ENCODE results near the gene HOXB3.

HOXB3 gene

DNA sequence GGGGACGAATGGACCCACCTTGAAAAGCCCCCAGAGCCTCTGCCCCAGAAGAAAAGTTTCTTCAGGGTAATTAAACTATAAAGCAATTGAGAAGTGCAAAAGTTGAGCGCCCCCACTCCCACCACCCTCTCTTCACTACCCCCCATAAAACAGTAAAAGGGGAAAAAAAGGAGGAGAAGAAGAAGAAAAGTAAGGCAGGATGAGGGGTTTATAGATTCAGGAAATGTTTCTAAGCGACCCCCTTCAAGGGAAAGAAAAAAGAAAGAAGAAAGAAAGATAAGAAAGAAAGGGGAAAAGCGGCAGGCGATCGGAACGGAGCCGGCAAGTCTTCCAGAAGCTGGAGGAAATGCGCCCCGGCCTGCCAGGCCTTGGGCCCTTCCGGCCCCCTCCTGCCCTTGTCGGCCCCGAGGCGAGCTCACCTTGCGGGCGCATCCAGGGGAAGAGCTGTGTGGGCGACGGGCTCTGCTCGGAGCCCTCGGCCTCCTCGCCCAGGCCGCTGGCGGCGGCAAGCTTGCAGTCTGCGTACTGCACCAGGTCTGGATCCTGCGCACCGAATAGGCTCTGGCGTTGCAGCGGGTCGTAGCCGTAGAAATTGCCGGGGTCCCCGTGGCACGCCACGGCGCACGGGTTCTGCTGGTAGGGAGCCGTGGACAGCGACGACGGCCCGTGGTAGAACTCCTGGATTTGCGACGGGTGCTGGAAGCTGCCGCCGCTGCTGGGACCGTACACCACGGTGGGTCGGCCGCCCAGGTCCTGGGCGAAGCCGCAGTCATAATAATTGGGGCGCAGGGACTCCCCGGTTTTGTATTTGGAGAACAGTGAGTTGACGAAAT, 24.0 kb upstream of the HOXB3 start:
- no peak for DNase-seq (ENCODE audit: extremely low read depth in 1 of 2, low read depth in 1 of 2)

DNA sequence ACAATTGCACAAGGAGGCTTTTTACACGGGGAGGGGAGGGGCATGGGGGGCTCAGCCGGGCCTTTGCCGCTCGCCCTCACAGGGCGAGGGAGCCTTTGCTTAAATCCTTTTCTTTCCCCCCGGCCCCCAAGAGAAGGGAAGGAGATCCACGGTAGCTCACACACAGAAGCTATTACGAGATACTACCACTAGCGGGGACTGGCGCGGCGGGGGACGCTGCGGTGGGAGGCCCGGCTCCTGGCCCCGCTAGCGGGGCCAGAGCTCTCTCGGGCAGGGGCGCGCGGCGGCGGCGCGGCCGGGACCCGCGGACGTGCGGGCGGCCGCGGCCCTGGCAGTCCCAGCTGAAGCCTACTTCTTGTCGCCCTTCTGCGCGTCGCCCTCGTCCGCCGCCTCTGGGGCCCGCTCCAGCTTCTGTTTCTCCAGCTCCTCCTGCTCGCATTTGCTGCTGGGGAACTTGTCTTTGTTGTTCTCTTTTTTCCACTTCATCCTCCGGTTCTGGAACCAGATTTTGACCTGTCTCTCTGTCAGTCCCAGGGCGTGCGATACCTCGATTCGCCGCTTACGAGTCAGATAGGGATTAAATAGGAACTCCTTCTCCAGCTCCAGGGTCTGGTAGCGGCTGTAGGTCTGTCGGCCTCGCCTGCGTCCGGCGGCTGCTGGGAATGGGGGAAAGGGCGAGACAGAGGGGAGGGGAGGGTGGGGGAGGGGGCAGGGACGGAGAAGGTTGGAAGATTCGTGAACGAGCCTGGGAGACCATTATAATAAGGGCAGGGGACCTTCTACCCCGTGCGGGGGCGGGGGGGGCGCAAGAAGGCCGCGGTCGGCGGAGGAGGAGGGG, 23.0 kb upstream of the HOXB3 start:
- no peak for DNase-seq (ENCODE audit: extremely low read depth in 1 of 2, low read depth in 1 of 2)

DNA sequence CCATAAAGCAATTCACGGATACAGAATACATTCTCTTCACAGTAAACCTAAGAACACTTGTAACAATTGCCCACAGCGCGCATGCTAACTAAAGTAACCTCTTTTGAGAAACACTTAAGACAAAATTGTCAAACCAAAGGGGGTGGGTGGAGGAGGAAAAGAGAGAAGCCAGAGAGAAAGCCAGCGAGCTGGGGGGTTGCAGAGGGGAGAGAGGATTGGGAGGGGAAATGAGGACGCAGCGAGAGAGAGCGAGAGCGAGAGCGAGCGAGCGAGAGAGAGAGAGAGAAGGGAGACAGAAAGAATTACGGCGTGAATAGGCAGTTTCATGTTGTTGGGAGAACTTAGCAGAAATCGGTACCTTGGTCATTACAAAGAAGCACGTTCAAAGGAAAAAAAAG, 22.4 kb upstream of the HOXB3 start:
- no peak for DNase-seq (ENCODE audit: extremely low read depth in 1 of 2, low read depth in 1 of 2)

DNA sequence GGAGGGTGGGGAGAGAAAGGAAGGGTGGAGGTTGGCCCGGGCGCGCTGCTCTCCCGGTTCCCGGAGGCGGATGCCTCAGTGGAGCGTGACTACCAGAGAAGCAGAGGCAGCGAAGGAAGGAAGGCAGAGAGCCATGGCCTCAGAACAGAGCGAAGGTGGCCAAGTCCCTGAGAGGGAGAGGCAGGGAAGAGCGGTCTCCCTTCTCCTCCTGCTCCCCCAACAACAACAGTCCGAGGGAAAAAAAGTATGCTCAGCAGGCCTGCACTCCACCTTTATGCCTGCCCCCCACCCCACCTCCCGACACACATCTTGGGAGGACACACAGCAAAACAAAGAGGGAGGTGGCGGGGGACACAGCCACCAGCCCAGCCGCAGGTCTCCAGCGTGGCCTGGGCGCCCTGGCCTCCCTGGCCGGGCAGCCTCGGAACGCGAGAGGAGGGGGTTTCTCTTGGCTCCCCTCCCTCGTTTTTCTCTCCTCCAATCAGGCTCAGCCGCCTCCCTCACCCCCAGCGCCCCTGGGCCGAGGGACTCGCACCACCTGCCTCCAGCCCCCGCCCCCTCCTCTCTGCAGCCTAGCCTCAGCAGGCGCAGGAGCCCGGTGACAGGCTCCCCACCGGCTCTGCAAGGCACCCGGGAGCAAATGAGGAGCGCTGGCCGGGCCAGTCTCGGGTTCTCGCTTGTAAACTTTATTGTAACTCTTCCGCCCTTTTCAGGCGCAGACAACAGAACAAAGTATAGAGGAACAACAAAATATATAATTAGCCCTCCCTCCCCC, 21.8 kb upstream of the HOXB3 start:
- DNase-seq (ENCODE audit: extremely low read depth in 1 of 2, low read depth in 1 of 2): no peak

DNA sequence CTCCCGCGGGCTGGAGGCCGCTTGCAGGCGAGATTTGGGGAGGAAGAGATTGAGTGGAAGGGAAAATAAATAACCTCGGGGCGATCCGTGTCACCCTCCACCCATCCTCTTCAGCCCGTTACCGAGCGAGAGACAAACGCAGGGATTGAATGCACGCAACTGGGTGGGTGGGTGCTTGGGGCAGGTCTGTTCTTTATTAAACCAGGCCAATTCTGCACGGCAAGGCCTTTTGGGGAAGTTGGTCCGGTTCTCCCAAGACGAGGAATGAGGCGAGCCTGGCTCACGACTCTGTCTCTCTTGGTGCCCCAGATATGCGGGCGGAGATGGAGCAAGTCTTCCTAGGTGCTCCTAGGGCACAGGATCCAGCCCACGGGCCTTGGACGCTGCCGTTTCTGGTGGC, 21.2 kb upstream of the HOXB3 start:
- DNase-seq (ENCODE audit: extremely low read depth in 1 of 2, low read depth in 1 of 2): no peak

DNA sequence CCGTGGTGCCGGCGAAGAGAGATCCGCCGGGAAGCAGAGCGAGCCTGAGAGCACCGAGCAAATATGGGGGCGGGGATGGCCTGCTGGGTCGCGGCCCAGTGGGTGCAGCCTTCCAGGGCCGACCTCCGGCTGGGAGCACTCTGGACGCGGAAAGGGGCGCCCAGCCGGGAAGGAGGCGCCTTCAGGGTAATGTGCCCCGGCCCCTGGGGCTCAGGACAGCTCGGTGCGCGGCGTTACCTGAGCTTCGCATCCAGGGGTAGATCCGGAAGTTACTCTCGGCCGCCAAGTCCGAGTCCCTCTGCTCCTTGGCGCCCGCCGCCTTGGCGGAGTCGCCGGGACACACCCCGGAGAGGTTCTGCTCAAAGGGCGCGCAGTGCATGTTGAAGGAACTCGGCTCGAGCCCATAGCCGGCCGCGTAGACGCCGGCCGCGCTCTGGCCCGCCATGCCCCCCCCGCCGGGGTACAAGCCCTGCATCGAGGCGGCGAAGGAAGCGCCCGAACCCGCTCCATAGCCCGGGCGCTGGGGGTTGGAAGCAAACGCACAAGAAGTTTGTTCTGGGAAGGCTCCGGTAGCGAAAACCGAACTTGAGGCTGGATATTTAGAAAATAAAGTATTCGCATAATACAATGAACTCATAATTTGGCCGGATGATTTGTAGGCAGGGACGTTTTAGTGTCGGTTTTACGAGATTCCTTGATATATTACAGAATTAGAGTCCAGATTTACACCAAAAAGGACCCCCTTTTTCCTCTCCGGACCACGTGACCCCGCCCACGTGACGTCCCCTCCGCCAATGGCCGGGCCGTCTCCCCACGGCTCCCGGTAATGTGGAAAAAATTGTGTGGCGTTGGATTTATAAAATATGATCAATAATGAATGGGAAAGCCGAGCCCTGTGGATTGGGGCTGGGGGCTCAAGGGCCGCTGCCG, 20.5 kb upstream of the HOXB3 start, which contains the start of gene HOXB7:
Gene HOXB7 (minus strand): TSS at position 736 of the 930 bp plus-strand sequence. CDS start 99 bp downstream, at position 637.
- DNase-seq (ENCODE audit: extremely low read depth in 1 of 2, low read depth in 1 of 2): peak in 1 of 2 donors; percentile 65

DNA sequence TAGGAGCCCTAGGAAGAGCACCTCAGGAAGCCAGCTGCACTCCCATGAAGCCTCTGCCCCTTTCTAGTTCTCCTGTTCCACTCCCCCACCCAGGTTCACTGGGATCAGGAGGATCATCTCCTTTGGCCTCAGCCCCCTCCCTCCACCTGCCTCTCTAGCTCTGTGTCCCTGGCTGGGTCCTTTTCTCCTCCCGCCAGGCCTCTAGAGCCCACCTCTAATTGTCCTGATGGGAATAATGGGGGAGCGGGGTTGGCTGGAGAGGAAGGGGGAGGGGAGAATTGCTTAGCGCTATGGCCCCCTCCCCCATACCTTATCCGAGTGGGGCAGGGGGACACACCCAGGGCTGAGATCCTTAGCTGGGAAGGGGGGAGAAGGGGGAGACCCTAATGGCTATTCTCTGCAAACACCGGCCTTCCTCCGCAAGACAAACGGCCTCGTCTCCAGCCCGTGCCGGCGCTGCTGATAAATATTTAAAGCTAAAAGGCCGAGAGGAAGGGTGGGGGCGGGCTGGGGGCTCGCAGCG, 19.8 kb upstream of the HOXB3 start:
- DNase-seq (ENCODE audit: extremely low read depth in 1 of 2, low read depth in 1 of 2): no peak

DNA sequence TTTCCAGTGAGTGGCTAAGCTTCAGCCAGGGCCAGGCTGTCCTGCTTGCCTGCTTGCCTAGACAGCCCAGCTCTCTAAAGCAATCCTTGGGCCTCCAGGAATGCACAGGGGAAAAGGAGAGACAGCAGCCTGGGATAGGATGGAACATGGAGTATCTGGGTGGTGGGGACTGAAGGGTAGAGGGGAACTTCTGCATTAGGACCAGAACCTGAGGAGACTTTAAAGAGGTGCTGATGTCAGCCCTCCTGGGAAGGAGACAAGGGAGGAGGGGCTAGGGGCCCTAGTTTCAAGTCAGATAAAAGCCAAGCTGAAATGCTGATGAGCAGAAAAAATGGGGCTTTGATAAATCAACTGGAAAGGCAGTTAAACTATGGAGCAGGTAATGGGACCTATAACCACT, 19.0 kb upstream of the HOXB3 start:
- no peak for DNase-seq (ENCODE audit: extremely low read depth in 1 of 2, low read depth in 1 of 2)

DNA sequence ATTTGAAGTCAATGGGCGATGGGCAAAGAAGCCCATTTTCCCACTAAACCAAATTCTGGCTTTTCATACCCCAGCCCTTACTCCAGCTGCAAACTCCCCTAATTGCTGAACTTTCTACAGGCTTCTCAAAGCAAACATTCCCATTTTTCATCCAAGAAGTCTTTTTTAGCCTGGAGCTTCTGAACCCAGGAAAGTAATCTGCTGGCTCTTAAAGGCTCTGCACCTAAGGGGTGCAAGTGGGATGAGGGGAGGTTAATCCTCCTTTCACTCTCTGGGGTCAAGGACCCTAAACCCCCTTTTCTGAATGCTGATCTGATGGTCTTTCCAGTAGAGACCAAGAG, 18.4 kb upstream of the HOXB3 start:
- no peak for DNase-seq (ENCODE audit: extremely low read depth in 1 of 2, low read depth in 1 of 2)

DNA sequence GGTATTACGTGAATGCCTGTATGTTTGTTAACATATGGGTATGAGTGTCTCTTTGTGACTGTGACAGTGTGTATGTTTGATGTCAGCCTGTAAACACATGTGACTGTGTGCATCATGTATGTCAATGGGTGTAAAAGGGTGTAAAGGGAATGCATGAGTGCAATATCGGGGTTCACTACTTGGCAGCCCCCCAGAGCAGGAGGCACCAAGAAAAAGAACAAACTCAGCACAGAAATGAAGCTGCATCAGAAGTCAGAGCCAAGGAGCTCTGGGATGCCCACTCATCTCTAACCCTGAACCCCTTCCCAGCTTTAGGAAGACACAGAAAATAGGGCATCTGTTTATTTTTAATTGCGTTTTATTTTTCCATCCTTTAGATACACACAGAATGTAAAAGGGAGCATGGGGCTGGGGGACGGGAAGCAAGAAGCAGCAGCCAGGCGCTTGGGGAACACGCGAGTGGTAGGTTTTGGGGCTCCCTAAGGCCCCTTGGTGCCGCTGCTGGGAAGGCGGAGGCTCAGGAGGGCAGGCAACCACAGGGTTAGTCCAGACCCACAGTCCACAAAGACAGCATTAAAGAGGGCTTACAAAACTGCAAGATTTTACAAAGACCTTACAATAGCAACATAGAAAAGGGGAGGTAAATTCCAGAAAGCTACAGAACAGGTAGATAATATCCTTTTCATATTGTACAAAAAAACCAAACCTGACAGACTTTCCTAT, 17.0 kb upstream of the HOXB3 start:
- DNase-seq (ENCODE audit: extremely low read depth in 1 of 2, low read depth in 1 of 2): no peak

DNA sequence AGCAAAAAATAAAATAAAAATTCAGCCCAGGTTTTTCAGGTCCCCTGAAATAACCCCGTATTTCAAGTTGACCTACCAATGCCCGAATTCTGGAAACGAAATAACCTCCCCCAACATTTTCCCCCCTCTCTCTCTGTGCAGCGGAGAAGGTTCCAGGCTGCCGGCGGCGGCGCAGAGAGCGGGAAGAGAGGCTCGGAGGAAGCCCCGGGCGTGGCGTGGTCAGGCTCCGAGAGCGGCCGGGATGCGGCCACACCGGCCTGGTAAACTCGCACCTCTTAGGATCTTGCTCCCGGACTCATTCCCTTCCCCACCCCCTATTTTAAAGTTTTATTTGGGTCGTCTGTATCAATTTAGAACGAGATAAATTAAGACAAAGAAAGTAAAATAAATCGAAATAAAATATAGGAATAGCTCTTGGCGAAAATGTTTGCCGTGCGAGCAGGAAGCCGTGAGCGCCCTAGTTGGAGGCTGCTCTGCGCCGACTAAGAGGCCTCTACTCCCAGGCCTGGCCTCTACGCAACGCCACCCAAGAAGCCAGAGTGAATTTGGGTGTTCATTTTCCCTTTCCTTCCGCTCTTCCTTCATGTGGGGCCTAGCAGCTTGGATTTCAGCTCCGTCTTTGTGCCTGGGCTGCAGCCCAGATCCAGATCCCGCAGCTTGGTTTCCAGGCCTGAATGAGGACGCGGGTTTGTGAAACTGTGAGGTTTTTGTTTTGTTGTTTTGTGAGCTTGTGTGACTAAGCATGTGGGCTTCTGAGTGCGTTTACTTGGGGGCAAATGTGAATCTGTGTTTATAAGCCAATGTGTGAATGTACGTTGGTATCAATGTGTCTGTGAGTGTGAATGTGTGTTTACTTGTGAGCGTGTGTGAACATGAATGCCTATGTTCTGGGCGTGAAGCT, 16.2 kb upstream of the HOXB3 start:
- no peak for DNase-seq (ENCODE audit: extremely low read depth in 1 of 2, low read depth in 1 of 2)

DNA sequence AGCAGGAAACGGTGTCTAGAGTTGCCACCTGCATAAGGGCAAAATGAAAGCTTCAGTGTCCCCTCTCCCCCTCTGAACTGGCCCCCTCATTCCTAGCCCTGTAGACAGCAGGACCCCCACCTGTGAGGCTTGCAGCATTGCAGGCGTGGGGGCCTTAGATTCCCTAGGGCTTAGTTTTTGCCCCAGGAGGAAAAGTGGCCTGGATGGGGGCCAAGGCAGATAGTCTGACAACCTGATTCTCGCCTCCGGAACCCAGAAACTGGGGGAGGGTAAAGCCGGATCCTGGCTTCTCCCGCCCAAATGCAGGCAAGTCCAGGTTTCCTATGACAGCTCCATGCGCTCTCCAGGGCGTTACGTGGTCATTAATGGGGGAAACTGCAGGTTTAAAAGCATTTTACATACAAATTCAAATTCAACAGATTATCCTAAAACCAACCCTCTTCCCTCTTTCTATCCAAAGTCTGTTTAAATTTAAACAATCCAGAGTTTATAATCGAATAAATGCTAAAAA, 15.4 kb upstream of the HOXB3 start:
- DNase-seq (ENCODE audit: extremely low read depth in 1 of 2, low read depth in 1 of 2): no peak

DNA sequence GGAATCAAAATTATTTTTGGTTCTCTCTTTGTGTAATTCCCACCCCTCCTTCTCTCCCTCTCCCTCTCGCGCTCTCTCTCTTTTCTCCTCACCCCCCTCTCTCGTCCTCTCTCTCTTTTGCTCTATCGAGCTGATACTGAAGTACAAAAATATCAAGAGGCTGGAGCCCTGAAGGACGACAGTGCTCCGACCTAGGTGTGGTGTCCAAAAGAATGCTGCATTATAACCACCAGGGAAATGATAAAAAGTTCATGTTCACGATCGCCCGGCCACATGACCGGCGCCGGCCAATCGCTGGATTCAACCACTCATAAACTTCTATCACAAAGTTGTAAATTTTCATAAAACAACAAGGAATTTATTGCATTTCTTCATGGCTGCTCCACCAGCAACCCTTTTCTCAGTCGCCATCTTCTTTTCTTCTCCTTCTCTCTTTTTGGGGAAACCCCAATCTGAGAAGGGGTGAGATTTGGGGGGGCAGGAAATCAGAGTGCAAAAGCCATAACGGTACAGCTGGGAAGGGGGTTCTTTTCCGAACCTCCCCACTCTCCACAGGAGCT, 14.8 kb upstream of the HOXB3 start, which contains the start of gene HOXB6:
Gene HOXB6 (minus strand): TSS at position 217 of the 560 bp plus-strand sequence. CDS start 6,836 bp downstream, outside the sequence.
- DNase-seq (ENCODE audit: extremely low read depth in 1 of 2, low read depth in 1 of 2): no peak

DNA sequence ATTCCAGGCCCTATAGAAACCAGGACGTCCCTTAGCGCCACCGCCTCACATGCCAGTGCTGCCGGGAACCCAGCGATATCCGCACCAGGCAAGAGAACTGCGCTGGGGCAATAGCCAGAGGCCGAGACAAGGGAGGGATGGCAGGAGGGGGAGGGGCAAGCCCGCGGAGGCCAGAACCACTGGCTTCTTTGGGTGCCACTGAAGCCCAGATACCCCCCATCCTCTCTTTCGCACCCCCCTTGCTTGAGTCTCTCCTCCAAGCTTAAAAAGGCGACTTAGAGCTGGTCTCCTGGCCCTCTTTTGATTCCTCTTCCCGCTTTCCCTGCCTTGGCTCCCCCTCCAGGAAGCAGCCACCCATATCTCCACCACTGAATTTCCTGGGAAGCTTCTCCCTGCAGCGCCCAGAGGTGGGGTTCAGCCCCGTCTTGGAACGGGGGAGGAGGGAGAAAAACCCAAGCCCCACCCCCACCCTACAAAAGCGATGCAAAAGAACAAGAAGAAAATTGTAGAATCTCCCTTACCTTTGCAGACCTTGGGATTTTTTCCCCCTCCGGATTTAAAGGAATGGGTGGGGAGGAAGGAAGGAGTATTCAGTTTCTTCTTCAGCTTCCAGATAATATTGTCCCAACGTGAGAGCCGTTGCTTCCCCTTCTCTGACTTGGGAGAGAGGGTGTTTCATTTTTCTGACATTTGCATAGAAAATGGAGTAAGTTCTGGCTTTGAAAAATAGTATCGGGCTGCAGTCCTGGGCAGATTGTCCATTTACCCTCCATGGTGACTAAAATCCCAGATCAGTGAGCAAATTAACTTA, 14.1 kb upstream of the HOXB3 start:
- no peak for DNase-seq (ENCODE audit: extremely low read depth in 1 of 2, low read depth in 1 of 2)

DNA sequence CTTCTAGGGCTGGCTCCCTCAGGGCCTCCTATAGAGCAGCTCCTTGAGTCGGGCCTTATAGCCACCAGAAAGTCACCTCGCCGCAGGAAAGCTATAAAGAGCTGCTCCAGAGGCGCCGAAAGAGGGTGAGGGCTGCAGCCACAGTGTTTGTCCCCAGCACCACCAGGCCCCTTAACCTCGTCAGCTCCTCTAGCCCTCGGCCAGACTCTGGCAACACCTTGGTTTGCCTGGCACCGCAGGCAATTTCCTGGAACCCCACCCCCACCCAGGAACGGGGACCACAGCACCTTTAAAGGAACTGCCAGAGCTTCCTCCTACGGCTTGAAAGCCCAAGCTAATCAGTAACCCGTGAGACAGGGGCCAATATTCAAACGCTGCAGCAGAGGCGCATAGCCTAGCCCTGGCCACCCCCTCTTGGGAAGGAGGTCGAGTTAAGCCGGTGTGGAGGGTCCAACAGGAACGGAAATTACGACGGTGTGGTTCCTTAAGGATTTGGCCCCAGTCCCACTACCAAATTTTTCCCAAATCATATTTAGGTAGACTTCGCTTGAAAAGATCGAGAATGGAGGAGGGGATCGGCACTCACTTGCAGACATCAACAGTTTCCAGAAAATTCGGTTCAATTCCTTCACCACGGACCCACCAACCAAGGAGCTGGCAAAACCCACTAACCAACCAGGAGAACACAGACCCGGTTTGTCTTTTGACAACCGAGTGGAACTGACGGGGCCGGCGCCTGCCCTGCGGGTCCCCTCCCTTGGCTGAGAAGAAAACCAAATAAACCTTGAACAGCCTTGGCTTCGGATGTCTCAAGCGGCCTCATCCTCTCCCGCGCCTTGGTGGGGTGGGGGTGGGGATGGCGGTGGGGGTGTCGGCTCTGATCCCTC, 11.7 kb upstream of the HOXB3 start:
- DNase-seq (ENCODE audit: extremely low read depth in 1 of 2, low read depth in 1 of 2): no peak

DNA sequence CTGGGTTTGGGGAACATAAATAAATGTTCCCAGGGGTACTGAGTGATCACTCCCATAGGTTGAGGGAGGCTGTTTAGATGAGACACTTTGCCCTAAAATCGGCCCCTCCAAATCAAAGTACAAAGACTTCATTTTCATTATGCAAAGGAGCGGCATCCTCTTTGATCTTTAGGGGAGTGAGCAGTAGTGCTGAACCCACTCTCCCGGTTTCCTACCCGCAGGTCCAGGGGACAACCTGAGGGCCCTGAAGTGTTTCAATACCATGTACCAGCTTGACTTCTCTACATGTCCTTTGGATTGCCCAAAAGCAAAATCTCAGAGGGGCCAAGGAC, 11.1 kb upstream of the HOXB3 start:
- DNase-seq (ENCODE audit: extremely low read depth in 1 of 2, low read depth in 1 of 2): no peak

Data from activated CD8-positive, alpha-beta memory T cell treated with anti-CD3 and anti-CD28 coated beads for 1 hour (primary cell).